HG03097 (cell line): ENCODE results near the gene NFIA.

Source experiments
- ATAC-seq: cut with Tn5 transposase; IDR thresholded peaks from one replicate; pipeline ENCODE4 v1.9.1; 2021; ENCODE audit not compliant: unreplicated experiment, low FRiP score

NFIA gene

GRCh38 chr1:61501971-61502916 is 419.9 kb downstream of the NFIA start:
- ATAC-seq: no peak

- no peak for ATAC-seq
Observed at GRCh38 chr1:61504305-61504704, 421.9 kb downstream of the NFIA start.

DNA sequence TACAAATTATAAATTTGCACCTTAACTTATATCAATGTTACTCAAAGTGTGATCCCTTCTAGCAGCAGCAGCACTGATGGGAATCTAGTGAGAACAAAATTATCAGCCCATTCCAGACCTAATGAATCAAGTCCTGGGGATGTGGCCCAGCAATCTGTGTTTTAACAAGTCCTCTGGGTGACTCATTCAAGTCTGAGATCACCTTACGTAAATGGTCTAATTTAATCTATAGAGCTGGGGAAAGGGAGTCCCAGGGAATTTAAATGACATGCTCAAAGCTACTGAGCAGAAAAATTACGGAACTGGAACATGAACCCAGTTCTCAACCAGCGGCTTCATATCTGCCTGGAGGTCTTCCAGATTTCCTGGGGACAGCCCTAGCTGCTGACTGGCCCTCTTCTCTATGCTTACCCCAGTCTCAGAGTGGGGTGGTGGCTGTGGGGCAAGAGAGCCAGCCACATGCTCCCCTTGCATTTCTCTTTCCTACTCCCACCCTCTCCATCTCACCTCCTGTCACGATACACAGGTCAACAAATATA is 422.6 kb downstream of the NFIA start:
- no peak for ATAC-seq

DNA sequence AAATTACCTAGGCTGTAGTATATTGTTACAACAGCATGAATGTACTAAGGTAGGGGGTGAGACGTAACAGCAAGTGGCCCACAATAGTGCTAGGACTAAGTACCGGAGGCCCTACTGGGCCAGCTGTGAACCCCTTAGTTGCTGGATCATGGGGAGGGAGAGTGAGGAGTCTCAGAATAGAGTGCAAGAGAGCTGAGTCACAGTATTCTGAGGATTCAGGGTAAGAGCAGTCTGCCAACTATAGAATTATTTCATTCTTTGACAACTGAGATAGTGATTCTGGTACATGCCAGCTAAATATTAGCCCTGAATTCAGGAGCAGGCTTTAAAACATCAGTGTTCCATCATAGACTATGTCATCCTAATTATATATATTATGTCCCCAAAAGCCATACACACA is 423.9 kb downstream of the NFIA start:
- no peak for ATAC-seq

GRCh38 chr1:61506944-61507500 is 424.7 kb downstream of the NFIA start:
- no peak for ATAC-seq
